ENCODE measurements around the gene PELI3. TPM values are rescaled to one million over a fixed set of nuclear protein-coding genes. Genes with fewer than 3 reads are reported as not detected.
"Not testable (repeated sequence)": the region's sequence is repeated elsewhere in the genome, so short reads cannot be mapped to it uniquely, and the experiment has no call there.

Gene PELI3
- total RNA-seq, 1 donor from 2014 or later = 7.7 TPM

- Mint-ChIP-seq H3K4me1 (ENCODE audit: low read depth, unreplicated experiment) (peaks cover 8% of the 10 kb centered on the region), H3K27me3 (ENCODE audit: unreplicated experiment) (peaks cover 2% of the 10 kb centered on the region), H3K36me3 (ENCODE audit: unreplicated experiment) (no peaks in the 10 kb centered on the region), H3K4me3 (ENCODE audit: unreplicated experiment) (no peak overlapping the region), H3K27ac (ENCODE audit: unreplicated experiment) (no peak overlapping the region), H3K9me3 (ENCODE audit: unreplicated experiment) (peaks cover 3% of the 10 kb centered on the region)
- DNase-seq = no peak
- no peak for TF ChIP-seq CTCF (IDR thresholded peaks at IDR 0.05; ENCODE audit: partially characterized antibody, unreplicated experiment)
These were observed 8.9 kb upstream of the PELI3 start for GRCh38 chr11:66457826-66458225.

- no peak overlapping the region for H3K27ac Mint-ChIP-seq (ENCODE audit: unreplicated experiment)
- no peak overlapping the region for H3K4me3 Mint-ChIP-seq (ENCODE audit: unreplicated experiment)
- no peaks in the 10 kb centered on the region for H3K27me3 Mint-ChIP-seq (ENCODE audit: unreplicated experiment)
- H3K9me3 Mint-ChIP-seq (ENCODE audit: unreplicated experiment) = no peaks in the 10 kb centered on the region
- no peak for TF ChIP-seq CTCF (IDR thresholded peaks at IDR 0.05; ENCODE audit: partially characterized antibody, unreplicated experiment)
- DNase-seq = no peak
- no peaks in the 10 kb centered on the region for H3K36me3 Mint-ChIP-seq (ENCODE audit: unreplicated experiment)
- H3K4me1 Mint-ChIP-seq (ENCODE audit: low read depth, unreplicated experiment) = peaks cover 8% of the 10 kb centered on the region
These were observed 7.4 kb upstream of the PELI3 start for GRCh38 chr11:66459138-66459778.

GRCh38 chr11:66462010-66462409 lies 4.7 kb upstream of the PELI3 start:
- Mint-ChIP-seq H3K27ac (ENCODE audit: unreplicated experiment) (no peak overlapping the region), H3K4me3 (ENCODE audit: unreplicated experiment) (no peak overlapping the region), H3K4me1 (ENCODE audit: low read depth, unreplicated experiment) (no peaks in the 10 kb centered on the region), H3K36me3 (ENCODE audit: unreplicated experiment) (no peaks in the 10 kb centered on the region), H3K9me3 (ENCODE audit: unreplicated experiment) (no peaks in the 10 kb centered on the region), H3K27me3 (ENCODE audit: unreplicated experiment) (peaks cover 3% of the 10 kb centered on the region)
- TF ChIP-seq CTCF (IDR thresholded peaks at IDR 0.05; ENCODE audit: partially characterized antibody, unreplicated experiment) = no peak
- no peak for DNase-seq

- no peaks in the 10 kb centered on the region for H3K36me3 Mint-ChIP-seq (ENCODE audit: unreplicated experiment)
These were observed 3.8 kb upstream of the PELI3 start for GRCh38 chr11:66462911-66463310.

GRCh38 chr11:66464116-66464515 lies 2.6 kb upstream of the PELI3 start:
- not testable (repeated sequence) for DNase-seq; H3K27me3 Mint-ChIP-seq (ENCODE audit: unreplicated experiment); H3K9me3 Mint-ChIP-seq (ENCODE audit: unreplicated experiment); H3K27ac Mint-ChIP-seq (ENCODE audit: unreplicated experiment); H3K36me3 Mint-ChIP-seq (ENCODE audit: unreplicated experiment); H3K4me3 Mint-ChIP-seq (ENCODE audit: unreplicated experiment); H3K4me1 Mint-ChIP-seq (ENCODE audit: low read depth, unreplicated experiment)

More at GRCh38 chr11:66462911-66463310, 3.8 kb upstream of the PELI3 start:
- Mint-ChIP-seq H3K27me3 (ENCODE audit: unreplicated experiment) (peaks cover 3% of the 10 kb centered on the region), H3K9me3 (ENCODE audit: unreplicated experiment) (no peaks in the 10 kb centered on the region), H3K27ac (ENCODE audit: unreplicated experiment) (no peak overlapping the region), H3K4me3 (ENCODE audit: unreplicated experiment) (no peak overlapping the region), H3K4me1 (ENCODE audit: low read depth, unreplicated experiment) (no peaks in the 10 kb centered on the region)
- no peak for TF ChIP-seq CTCF (IDR thresholded peaks at IDR 0.05; ENCODE audit: partially characterized antibody, unreplicated experiment)
- DNase-seq = no peak
